Fibroblast of peridontal ligament (primary cell): ENCODE data around the gene TIMP3.

ENCODE experiments used
- DNase-seq: peaks from one replicate; pipeline ENCODE4 v3.0.0-alpha.2; 2010; ENCODE audit errors: extremely low read depth

The TIMP3 gene

DNA sequence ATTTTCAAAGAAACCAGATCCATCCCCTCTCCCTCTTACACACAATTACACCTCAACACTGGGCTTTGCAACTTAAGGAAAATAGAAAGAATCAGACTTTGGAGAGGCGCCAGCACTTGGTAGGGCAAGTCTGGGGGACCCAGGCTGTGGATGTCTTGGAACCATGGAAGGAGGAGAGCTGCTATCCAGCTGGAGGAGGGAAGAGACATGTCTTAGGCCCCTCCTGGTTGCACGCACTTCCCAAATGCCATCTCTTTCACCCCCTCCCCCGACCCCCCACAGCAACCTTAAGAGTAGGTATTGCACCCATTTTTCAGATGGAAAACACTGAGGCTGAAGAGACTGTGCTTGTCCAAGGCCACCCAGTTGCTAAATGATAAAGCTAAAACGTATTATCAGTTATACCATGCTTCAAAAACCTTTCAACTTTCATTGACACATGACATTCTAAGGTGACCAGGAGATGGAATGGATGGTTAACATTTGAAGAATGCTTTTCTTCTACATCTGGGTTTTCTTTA is 3.9 kb downstream of the TIMP3 start:
- DNase-seq = no peak

DNA sequence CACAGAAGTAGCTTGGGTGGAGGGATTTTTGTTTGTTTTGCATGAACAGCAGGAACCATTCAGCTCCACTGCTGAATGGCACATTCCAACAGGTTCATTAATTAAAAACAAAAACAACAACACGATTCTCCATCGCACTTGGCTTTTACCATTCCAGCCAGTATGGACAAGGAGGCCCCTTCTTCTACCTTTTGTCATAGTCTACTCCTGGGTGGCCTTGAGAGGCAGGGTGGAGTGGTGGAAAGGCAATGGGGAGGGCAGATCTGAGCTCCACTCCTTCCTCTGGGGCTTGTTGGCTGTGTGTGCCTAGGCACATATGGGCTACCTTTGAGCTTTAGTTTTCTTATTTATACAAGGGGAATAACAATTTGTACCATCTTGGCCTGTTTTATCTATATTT is 4.8 kb downstream of the TIMP3 start:
- DNase-seq = no peak

DNA sequence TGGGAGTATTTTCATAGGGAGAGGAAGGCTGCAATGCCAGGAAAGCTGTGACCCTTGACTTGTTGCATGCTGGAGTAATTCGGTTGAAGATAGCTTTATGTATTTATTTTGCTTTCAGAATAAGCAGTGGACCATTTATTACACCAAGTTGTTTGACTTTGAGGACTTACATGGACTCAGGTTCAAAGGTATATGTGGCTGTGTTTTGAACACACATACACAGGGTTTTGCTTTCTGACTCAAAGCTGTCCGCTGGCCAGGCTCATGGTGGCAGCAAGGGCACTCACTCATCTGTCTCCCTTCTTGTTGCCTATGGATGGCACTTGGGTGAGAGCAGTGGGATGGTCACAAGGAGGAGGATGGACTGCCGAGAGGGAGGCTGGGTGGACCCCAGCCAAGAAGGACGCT is 6.5 kb downstream of the TIMP3 start:
- DNase-seq = no peak

DNA sequence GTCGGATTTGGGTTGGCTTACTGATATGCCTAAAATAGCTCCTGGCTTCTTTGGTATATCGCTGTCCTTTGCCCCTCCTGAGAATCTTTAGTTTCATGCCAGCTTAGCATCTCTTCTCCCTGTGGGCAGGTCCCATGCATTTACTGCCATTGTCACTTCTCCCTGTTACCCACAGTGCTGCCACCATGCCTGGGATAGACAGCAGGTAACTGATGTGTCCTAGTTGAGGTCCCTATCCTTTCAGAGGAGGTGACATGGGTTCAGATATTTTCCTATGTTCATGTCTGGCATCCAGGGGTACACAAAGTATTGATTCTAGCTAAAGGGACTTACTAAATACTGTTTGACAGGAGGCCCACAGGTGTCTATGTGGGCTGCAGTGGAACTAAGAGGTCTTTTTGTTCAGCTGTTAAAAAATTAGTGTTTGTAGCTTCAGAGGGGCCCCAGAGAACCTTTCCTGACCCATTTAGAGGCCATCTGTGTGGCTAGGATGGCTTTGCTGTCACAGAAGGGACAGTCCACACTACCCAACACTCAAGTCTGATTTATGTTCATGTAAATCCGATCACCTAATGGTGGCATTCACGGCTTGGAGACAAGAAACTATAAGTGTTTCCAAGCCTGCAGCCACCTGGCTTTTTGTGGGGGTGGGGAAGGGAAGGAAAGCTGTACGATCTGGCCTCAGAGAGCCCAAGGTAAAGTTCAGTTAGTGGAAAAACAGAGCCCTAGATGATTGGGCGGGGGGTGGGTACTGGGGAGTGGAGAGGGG is 8.5 kb downstream of the TIMP3 start:
- DNase-seq = no peak

DNA sequence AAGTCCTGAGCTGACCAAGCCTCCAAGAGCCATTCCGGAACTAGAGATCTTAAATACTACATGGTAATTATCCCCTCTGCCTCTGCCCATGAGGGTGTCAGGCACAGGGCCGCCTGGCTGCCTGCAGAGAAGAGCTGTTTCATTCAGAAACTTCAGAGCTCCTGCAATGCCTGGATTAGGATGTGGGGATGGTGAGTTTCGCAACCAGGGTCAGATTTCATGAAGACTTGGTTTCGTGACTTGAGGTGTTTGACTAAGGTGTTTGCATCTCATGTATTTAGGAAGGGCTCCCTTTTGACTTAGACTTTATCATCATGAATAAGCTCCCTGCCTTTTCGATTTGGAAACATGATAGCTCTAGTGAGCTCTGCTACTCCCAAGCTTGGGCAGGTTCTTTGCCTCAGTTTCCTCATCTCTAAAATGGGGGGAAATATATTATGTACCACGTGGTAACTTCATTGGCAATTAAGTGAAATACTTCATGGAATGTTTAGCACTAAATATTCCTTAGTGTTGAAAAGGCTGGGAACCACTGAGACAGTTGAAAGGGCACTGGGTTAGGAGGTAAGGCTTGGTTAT is 9.1 kb downstream of the TIMP3 start:
- no peak for DNase-seq

DNA sequence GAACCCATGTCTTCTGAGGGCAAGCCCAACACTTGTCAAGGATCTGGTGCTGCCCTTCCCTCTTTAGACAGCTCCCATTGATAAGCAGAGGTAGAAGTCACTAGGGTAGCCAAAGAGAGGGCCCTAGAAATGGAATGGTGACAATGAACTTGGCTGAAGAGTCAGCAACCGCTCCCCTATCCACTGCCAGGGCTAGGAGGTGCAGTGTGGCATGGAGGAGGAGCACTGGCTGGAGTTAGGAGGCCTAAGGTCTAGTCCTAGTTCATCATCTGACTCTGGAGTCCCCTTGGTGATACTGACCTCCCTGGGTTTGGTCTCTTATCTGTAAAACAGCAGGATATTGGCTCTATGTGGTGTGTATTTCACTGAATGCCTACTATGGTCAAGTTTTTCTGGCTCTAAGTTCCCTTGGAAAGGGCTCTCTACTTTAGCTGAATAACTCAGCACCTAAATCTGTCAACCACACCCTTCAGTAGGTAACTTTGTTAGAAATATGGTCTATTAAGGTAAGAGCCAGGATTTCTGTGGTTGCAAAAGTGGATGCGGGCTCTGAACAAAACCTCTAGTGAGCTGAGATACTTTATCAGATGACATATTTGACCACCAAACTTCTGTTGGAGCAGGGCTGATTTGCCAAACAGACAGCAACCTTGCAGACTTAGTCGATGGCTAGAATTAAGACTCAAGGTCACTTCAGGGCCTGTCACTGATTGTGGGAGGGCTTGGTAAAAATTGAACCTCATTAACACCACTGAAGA is 10.5 kb downstream of the TIMP3 start:
- DNase-seq = no peak

DNA sequence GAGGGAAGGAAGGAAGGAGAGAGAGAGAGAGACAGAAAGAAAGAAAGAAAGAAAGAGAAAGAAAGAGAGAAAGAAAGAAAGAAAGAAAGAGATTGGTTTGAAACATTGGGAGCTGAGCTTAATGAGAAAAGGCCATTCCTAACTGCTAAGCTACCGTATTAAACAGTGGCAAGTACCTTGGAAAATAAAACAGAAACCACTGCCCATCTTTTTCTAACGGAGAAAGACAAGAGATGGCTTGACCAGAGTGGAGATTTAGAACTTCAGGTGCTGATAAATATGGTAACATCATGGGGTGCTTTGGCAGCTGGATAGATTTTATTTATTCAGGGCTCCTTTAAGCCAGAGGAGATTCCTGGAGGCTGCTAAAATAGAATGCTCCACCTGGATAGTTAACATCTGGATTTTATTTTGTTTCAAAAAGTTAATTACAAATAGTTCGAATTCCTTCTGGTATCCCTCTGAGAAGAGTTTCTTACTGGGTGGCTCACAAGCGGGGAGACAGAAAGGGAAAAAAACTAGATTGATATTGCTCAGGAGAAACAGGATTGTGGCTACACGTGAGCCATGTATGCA is 12.9 kb downstream of the TIMP3 start:
- no peak for DNase-seq

DNA sequence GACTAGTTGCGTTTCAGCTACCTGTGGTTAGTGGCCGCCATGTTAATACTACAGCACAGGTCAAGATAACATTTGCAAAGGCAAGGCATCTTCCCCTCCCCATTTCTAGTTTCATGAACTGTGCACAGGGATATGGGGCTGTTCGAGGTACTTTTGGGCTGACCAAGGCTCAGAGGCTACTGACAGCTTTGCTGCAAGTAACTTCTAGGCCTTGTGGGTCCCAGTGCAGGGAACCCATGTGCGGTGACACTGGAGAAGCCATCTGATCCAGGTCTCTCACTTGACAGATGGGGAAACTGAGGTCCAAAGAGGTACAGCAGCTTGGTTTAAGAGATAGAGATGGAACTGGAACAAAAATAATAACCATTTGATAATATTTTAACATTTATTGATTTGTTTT is 13.6 kb downstream of the TIMP3 start:
- no peak for DNase-seq

DNA sequence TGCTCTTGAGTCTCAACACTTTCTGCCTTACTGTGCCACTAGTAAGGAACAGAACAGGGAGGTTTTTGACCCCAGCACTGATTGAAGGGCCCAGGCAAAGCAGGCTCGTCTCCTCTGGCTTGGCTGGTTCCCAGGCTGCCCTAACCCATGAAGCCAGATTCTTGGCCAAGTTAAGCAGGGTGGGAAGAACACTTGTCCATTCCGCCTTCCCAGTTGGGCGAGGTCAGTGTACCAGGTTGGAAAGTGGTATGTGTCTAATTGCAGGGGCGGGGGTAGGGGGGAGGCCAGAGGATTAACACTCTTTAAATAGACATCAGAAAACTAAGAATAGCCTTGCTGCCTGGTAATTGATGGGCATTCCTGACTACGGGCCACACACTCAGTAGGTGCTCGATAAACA is 14.4 kb downstream of the TIMP3 start:
- DNase-seq = no peak

DNA sequence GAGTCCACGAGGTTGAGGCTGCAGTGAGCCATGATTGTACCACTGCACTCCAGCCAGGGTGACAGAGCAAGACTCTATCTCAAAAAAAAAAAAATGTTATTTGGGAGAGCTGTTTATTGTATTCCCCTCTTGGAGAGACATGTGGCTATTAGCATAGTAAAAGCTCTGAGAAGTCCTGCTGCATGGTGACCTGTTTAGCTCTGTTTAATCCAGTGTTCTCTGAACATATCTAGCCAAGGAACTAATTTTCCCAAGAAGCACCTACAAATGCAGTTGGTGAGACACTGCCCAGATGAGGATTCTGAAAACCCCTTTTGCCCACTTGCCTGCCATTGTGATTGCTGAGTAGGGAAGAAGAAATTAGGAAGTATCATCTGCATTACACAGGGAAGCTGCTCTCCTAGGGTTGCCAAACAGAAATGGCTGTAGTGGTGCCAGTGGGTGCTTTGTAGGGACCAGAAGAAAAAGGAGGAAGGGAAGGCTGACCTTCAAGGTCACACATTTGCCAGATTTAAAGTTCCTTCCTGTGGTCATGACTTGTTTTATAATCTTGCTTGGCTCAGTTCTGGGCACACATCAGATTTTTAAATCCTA is 15.7 kb downstream of the TIMP3 start:
- DNase-seq = no peak

DNA sequence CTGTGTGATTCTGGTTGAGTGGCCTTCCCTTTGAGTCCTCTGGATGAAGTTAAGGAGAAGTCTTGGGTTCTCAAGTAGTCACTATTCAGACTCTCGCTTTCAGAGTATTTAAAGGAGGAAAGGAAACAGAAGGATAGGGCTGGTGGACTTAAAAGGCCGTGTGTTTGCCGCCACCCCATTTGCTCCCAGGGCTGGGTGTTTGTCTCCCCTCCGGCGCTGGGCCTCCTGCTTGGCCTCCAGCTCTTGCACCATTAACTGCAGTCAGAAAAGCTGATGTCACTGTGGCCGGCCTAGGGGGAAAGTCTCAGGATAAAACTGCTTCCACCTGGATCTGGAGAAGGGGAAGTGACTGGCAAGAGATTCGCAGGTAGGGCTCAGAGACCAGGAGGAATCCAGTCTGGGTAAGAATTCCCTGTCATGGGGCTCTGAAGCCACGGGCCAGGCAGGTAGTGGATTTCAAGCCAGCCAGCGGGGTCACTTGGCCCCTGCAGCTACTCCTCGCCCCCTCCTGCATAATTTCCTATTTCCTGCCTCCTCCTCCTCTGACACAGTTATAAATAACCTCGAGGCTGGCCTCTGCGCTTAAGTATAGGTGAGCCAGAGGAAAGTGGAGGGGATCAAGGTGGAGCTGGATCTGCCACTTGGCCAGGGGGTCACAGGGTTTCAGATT is 17.1 kb downstream of the TIMP3 start:
- no peak for DNase-seq

DNA sequence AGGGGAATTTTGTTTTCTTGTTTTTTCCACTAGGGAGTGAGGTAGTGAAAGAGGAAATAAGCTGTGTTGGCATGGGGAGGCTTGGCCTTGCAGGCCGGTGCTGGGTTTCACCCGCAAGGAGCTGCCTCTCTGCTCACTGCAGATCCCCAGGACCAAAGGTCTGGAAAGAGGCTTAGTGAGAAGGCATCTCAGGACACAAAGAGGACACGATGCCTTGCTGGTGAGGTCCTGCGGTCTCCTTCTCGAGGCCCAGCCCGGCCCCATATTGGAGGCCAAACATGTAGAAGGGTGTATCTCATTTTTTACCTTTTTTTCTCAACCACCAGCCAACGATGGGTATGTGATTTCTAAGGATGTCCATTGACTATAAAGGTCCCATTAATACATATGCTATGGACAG is 17.6 kb downstream of the TIMP3 start:
- DNase-seq = no peak

DNA sequence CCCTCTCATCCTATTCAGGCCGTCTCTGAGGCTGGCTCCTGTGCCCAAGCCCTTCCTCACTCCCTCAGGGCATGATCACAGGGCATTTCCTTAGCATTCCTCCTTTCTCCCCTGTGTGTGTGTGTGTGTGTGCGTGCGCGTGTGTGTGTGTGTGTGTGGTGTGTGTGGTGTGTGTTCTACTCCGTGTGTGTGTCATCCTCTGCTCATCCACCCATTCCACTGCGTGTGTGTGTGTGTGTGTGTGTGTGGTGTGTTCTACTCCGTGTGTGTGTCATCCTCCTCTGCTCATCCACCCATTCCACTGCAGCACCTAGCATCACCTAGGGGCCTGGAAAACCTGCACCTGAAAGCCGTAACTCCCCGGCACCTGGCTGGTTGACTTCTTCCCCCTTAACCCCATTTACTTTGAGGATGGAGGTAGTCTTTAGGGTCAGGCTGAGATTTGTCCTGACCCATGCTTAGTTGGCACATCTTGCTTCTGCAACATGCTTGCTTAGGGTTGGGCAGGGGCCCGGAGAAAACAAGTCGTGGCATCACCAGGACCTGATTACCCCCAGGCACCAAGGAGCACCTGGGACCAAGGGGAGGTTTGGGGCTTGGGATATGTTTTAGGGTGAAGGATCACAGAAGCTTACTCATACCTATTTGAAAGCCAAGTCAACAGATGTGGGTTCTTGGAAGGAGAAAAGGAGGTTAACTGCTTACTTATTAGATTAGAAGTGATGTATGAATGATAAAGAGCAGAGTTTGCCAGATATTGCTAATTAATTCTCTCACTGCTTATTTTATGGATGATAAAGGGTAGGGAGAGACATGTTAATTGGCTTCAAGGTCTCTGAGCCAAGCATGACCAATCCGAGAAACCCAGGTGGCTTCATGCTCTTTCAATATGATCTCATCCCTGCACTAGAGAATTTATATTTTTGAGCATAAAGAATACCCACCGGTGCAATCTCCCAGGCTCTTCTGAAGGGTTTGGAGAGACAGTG is 18.9 kb downstream of the TIMP3 start:
- no peak for DNase-seq

DNA sequence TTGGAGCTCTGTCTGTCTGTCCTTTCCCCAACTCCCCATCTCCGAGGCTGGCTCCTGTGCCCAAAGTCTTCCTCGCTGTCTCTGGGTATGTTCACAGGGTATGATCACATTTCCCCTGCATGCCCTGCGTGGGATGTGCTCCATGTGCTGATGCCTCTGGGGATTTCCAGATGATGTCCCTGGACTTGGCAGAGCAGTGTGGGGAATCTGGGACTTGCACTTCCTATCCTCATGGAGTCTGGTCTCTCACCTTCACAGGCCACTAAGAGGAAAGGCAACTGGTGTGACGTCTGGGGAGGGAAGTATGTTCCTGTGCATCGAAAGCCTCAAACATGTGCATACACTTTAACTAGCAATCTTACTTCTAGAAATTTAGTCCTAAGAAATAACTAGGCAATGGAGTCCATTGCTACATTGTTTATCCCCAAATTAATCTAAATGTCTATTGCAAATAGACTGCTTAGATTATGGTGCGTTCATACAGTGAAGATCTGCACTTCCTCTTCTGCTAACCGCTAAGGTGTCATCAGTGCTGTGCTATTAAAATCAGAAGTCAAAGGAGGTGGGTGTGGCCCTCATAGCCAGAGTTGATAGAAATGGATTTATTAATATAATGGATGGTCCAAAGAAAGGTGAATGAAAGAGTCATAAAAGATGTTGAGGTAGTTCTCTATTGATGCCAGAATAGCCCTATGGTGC is 20.8 kb downstream of the TIMP3 start:
- no peak for DNase-seq

DNA sequence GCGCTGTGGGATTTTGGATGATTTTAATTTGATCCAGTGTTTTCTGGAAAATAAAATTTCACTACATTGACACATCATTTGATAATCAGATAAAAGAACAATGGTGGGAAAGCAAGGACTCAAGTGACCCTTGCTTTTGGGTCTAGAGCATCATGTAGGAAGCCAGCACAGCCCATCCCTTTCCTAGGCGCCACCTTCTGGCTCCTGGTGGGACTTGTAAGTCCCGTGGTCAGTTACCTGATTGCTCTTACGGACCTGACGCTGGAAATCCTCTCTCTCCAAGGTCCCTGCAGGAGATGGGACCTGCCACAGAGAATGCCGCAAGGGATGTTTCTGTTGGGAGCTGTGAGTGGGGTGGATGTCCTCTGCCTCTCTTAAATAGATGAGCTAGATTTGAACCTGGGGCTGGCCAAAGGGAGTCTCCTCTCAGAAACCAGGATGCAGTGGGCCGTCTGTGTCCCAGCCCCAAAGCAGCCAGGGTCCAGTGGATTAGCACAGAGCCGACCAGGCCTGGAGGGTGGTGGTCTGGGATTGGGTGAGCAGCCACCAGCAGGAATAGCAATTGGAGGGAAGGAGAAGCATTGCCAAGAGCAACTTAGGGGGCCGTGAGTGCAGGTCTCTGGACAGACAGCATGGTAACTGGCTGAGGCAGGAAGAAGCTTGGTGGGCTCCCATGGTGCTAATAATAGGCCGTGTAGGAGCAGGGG is 21.7 kb downstream of the TIMP3 start:
- DNase-seq = no peak

DNA sequence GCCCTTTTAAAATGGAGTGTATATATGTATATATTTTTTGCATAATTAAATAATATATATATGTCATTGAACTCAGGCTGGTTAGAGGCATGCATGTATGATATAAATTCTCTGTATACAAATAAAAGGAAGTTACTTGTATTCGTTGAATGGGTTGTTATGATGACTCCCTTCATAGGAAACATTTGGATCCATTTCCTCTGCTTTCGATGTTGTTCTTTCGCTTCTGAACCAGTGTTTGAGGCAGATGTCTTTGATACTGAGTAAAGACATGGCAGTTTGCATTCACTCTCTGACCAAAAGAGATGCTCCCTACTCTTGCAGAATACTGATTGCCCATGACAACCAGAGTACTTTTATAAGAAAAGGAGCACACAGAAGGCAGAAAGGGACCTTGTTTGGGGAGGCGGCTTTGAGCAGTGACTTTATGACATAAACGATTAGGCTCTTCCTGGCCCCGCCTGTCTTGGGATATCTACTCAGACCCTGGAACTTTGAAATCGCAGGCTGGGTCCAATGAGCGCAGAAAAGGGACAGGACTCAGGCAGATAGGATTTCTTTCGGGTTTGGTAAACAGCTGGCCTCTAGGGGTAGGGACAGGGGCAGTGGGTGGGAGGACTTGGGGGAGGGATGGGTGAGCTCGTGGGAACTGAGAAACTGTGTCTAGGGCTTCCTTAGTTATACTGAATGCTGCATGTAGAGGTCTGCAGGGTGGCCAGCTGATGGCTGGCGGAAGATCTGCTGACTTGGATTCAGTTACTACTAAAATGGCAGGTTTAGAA is 23.2 kb downstream of the TIMP3 start:
- no peak for DNase-seq

DNA sequence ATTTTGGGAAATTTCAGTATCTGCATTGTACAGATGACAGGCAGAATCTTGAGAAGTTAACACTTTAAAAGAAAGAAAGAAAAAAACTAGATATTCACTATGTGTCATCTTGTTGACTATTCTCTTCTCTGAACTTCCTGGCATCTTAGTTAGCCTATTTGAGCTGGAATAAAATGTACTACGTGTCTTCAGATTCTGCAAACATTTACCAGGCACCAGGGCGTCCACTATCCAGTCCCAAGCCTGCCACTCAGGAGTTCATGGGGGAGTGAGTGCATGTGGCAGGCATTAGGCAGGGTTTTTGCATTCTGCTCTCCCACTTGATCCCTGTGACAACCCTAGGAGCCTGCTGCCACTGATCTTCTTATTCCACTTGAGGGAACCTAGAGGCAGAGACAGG is 25.0 kb downstream of the TIMP3 start:
- no peak for DNase-seq

DNA sequence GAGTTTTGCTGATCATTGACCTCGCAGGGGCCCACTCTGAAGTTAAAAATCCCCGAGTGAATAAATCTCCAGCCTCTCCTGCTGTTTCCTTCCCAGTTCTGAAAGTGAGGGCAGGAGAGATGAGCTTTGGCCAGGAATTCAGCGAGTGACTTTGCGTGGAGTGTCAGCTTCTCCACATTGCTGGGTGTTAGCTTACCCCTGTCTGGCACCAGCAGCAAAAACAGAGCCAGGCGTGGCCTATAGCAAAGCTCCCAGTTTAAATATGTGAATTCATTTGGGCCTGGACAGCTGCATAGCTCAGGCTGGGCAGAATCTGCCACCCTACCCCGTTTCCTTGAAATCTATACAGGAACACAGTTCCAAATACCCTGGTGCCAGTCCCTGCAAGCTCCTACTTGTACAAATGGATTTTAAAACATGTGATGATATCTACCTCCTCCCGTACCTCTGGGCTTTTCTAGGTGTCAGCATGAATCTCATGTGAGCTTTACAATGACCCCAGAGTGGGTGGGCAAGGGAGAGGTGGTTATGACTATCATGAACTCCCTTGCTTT is 25.6 kb downstream of the TIMP3 start:
- no peak for DNase-seq
